ENCODE measurements around the gene A4GNT.

- TF ChIP-seq CTCF (IDR thresholded peaks at IDR 0.05), result no peak
- no peak for TF ChIP-seq EP300 (IDR thresholded peaks at IDR 0.05)
These were observed 4.0 kb upstream of the A4GNT start for GRCh38 chr3:138136201-138136600.
